Astrocyte of the spinal cord (primary cell): Measurements from ENCODE around the gene DAW1.

ENCODE experiments used
- DNase-seq: peaks from one replicate; pipeline ENCODE4 v3.0.0; 2011; ENCODE audit warnings: low read depth, low spot score
- H3K4me3 ChIP-seq: 2 replicates; pipeline ENCODE4 v1.5.1; 2011; ENCODE audit warnings: low read depth, mild to moderate bottlenecking, low read length, moderate library complexity
- in situ Hi-C: cut with HindIII; loops from 2 replicates; pipeline ENCODE4 v1.10.0; 2017; ENCODE audit warnings: low sequenced_read_pairs
- TF ChIP-seq, protein P1 (sequence below): IDR thresholded peaks from 2 replicates; pipeline ENCODE4 v1.5.1; 2012; ENCODE audit warnings: low read depth, mild to moderate bottlenecking, low read length, inconsistent platforms

The DAW1 gene

DNA sequence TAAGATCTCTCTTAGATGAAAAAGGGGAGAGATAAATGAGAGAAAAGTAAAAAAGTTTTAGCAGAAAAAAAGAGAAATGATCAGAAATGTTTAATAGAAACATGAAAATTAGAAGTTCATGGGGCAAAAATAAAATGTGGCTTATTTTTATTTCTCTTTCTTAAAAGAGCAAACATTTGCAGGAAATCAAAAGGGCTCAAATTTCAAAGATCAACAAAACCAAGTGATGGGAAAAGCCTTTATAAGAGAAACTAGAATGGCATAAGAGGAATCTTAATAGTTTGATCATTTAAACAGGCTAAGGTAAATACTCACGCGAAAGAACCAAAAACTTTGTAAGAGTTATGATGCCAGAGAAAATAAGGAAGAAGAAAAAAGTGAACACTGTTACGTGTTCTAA, 23.3 kb upstream of the DAW1 start:
- in situ Hi-C loops: no loop called here
- H3K4me3 ChIP-seq: no peak overlapping the region
- TF ChIP-seq, protein P1, sequence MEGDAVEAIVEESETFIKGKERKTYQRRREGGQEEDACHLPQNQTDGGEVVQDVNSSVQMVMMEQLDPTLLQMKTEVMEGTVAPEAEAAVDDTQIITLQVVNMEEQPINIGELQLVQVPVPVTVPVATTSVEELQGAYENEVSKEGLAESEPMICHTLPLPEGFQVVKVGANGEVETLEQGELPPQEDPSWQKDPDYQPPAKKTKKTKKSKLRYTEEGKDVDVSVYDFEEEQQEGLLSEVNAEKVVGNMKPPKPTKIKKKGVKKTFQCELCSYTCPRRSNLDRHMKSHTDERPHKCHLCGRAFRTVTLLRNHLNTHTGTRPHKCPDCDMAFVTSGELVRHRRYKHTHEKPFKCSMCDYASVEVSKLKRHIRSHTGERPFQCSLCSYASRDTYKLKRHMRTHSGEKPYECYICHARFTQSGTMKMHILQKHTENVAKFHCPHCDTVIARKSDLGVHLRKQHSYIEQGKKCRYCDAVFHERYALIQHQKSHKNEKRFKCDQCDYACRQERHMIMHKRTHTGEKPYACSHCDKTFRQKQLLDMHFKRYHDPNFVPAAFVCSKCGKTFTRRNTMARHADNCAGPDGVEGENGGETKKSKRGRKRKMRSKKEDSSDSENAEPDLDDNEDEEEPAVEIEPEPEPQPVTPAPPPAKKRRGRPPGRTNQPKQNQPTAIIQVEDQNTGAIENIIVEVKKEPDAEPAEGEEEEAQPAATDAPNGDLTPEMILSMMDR: no peak
- no peak for DNase-seq

DNA sequence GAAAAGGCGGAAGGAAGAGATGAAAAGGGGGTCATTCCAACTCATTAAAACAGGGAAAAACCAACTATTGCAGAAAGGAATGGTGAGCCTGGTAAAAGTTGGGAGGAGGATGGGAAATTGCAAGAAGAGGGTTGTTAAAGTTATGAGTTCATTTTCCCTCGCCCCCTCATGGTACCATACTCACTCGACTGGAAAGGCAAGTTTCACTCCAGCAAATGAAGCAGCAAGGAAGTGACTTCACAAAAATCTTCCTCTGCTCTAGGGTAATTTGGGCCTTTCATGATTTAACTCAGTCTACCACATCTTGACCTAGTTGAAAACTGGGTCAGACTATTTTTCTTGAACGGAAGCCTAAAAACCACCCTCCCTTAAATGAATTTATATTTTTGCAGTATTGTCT, 22.8 kb upstream of the DAW1 start:
- DNase-seq: no peak
- H3K4me3 ChIP-seq: no peak overlapping the region

DNA sequence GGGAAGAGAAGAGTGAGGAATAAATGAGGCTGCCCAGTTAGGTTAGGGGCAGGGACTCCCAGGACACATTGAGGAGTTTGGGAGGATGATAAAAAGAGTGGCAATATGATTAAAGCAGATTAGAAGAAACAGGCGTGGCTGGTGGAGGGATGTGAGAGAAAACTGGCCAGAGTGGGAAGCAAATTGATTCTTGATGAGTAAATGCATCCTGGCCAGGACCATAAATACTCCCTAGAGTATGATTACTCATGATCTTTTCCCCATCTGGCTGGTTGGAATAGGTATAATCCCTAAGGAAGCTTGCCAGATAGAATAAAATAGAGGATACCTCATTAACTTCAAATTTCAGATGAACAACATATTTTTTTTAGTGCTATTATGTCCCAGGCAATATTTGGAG, 21.5 kb upstream of the DAW1 start:
- in situ Hi-C loops: no loop called here
- TF ChIP-seq, protein P1: no peak
- no peak overlapping the region for H3K4me3 ChIP-seq
- no peak for DNase-seq

More for the DNA sequence above, 22.8 kb upstream of the DAW1 start:
- in situ Hi-C loops: no loop called here
- TF ChIP-seq, protein P1: no peak

DNA sequence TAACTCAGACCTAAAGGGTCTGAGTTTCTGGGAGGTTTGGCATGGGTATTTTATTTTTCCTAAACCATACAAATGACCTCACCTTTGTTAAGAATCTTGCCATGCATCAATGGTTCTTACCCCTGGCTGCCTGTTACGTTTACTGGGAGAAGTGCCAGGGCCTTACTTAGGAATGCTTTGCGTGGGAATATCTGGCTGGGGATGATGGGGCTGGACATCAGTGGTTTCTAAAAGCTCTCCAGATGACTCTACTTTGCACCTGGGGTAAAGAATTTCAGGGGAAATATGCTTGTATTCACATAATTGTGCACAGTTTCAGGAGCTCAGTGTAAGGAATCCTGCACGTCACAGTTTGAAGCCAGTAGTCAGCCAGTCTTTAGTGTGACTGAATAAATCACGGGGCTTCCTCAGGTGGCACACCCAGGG, 18.2 kb upstream of the DAW1 start:
- H3K4me3 ChIP-seq: no peak overlapping the region
- peak; percentile 92 for DNase-seq
- in situ Hi-C loops: no loop called here
- TF ChIP-seq, protein P1: no peak

DNA sequence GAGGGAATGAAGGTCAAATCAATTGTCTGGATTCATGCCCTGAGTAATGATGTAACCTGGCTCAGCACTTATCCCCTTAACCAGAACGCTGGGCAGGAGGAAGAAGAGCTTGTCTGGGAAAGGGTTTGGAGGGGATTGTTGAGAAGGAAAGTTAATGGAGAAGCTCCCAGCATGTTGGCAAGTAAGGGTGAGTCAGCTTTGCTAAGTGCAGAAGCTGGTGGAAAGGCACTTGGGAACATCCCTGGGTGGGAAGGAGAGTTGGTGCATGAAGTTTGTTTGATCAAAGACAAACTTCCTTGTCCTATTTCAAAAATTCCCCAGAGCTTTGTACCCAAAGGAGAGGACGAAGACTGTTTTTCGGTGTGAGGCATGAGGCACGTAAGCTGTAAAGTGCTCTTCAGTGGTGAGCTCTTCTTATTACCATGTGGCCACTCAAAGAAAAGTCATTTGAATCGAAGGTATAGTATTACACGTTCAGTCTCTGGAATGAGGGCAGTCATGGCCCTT, 17.6 kb upstream of the DAW1 start:
- H3K4me3 ChIP-seq: no peak overlapping the region
- peak; percentile 45 for DNase-seq
- in situ Hi-C loops: no loop called here
- TF ChIP-seq, protein P1: no peak

DNA sequence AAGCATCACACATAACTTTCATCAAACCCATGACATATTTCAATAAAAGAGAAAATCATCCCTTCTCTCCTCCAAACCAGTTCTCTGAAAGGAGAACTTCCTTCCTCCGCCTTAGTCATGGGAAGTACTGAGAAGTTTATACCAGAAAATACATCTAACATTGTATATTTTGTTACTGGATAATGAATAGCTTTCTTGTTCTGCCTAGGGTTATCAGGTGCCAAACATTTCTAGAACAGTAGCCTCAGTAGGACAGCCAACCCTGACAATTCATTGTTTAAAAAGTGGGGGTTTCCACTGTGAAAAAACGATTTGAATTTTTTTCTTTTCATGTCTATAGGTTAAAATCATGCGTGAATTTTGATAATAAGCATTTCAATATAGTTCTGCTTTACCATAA, 16.0 kb upstream of the DAW1 start:
- in situ Hi-C loops: no loop called here
- no peak overlapping the region for H3K4me3 ChIP-seq
- TF ChIP-seq, protein P1: no peak
- no peak for DNase-seq

DNA sequence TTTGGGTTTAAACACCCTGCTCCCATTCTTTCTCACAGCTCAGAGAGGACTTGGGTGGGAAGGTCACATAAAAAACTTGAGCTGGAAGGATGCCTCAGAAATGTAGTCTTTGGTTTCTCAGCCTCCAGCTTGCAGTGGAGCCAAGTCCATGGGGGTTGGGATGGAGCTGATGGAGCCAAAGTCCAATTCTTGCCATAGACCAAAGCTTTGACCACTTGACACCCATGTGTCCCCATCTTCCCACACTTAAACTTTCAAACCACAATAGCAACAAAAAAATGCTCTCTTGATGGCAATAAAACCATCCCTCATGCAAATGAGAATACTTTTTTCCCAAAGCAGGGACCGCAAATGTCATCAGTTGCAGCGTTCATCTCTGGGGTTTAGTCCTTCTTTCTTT, 14.7 kb upstream of the DAW1 start:
- H3K4me3 ChIP-seq: no peak overlapping the region
- TF ChIP-seq, protein P1: no peak
- no peak for DNase-seq
- in situ Hi-C loops: no loop called here
